Measurements from ENCODE around the gene ADGRF4. TPM values are rescaled to one million over a fixed set of nuclear protein-coding genes. Genes with fewer than 3 reads are reported as not detected.

ADGRF4 gene
- polyA plus RNA-seq, 1 experiment: 0.04 TPM

- ChIA-PET CTCF (no interaction called here), POLR2A (no interaction called here)
- TF ChIP-seq, protein P1, sequence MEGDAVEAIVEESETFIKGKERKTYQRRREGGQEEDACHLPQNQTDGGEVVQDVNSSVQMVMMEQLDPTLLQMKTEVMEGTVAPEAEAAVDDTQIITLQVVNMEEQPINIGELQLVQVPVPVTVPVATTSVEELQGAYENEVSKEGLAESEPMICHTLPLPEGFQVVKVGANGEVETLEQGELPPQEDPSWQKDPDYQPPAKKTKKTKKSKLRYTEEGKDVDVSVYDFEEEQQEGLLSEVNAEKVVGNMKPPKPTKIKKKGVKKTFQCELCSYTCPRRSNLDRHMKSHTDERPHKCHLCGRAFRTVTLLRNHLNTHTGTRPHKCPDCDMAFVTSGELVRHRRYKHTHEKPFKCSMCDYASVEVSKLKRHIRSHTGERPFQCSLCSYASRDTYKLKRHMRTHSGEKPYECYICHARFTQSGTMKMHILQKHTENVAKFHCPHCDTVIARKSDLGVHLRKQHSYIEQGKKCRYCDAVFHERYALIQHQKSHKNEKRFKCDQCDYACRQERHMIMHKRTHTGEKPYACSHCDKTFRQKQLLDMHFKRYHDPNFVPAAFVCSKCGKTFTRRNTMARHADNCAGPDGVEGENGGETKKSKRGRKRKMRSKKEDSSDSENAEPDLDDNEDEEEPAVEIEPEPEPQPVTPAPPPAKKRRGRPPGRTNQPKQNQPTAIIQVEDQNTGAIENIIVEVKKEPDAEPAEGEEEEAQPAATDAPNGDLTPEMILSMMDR (IDR thresholded peaks at IDR 0.05; ENCODE audit: insufficient read depth, low read depth, low read length): no peak
- H3K36me3 ChIP-seq (ENCODE audit: control insufficient read depth, insufficient read depth, low read length): no peaks in the 10 kb centered on the region
- no peaks in the 10 kb centered on the region for H3K27me3 ChIP-seq (ENCODE audit: control insufficient read depth, insufficient read depth, low read length)
- no peak for DNase-seq (ENCODE audit: low read depth)
- no peak overlapping the region for H3K4me3 ChIP-seq (ENCODE audit: low read depth, low read length)
Observed at GRCh38 chr6:47681201-47681990, 17.0 kb upstream of the ADGRF4 start.

GRCh38 chr6:47686411-47686810 is 12.0 kb upstream of the ADGRF4 start:
- no peaks in the 10 kb centered on the region for H3K36me3 ChIP-seq (ENCODE audit: control insufficient read depth, insufficient read depth, low read length)
- H3K4me3 ChIP-seq (ENCODE audit: low read depth, low read length): no peak overlapping the region
- no peaks in the 10 kb centered on the region for H3K27me3 ChIP-seq (ENCODE audit: control insufficient read depth, insufficient read depth, low read length)
- ChIA-PET POLR2A (no interaction called here), CTCF (no interaction called here)
- no peak for DNase-seq (ENCODE audit: low read depth)
- TF ChIP-seq, protein P1 (IDR thresholded peaks at IDR 0.05; ENCODE audit: insufficient read depth, low read depth, low read length): no peak

GRCh38 chr6:47687432-47687831 is 10.9 kb upstream of the ADGRF4 start:
- H3K27me3 ChIP-seq (ENCODE audit: control insufficient read depth, insufficient read depth, low read length): no peaks in the 10 kb centered on the region
- no peaks in the 10 kb centered on the region for H3K36me3 ChIP-seq (ENCODE audit: control insufficient read depth, insufficient read depth, low read length)
- TF ChIP-seq, protein P1 (IDR thresholded peaks at IDR 0.05; ENCODE audit: insufficient read depth, low read depth, low read length): no peak
- no peak overlapping the region for H3K4me3 ChIP-seq (ENCODE audit: low read depth, low read length)
- CTCF ChIA-PET: no interaction called here
- POLR2A ChIA-PET: no interaction called here
- no peak for DNase-seq (ENCODE audit: low read depth)

DNA sequence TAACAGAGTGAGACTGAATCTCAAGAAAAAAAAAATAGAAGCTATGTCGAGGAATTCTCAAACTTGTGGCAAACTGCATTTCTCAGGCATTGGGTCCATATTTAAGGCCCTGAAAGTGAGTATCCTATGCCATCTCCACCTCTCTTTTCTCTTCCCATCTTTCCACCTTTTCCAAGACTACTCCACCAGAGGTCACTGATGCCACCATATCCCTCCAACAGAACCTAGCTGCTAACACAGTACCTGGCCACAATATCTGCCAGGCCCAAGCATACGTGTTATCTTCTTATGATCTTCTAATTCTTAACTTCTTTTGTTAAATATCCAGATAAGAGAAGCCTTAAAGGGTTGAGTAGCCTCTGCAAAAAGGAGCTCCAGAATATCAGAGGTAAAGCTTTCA is 8.2 kb upstream of the ADGRF4 start:
- ChIA-PET POLR2A (no interaction called here), CTCF (no interaction called here)
- TF ChIP-seq, protein P1 (IDR thresholded peaks at IDR 0.05; ENCODE audit: insufficient read depth, low read depth, low read length): no peak
- no peak for DNase-seq (ENCODE audit: low read depth)
- Histone ChIP-seq H3K27me3 (ENCODE audit: control insufficient read depth, insufficient read depth, low read length) (no peaks in the 10 kb centered on the region), H3K4me3 (ENCODE audit: low read depth, low read length) (no peak overlapping the region), H3K36me3 (ENCODE audit: control insufficient read depth, insufficient read depth, low read length) (no peaks in the 10 kb centered on the region)

DNA sequence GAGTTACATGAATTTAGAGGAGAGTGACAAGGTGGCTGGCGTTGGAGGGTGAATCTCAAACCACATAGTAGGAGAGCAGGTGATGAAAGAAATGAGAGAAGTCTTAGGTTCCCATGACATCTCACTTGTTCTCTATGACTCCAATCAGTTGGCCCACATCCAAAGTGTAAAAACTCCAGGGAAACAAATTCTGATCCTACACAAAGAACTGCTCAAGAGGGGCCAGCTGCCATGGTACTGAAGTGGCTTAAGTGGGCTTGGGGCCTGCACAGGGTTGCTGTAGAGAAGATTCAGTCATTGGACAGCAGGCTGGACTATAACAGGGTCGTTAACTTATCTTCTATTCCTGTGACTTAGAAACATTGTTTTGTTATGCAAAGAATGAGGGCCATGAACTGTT is 7.6 kb upstream of the ADGRF4 start:
- POLR2A ChIA-PET: no interaction called here

More for the DNA sequence above, 7.6 kb upstream of the ADGRF4 start:
- CTCF ChIA-PET: no interaction called here
- no peak for DNase-seq (ENCODE audit: low read depth)
- Histone ChIP-seq H3K4me3 (ENCODE audit: low read depth, low read length) (no peak overlapping the region), H3K36me3 (ENCODE audit: control insufficient read depth, insufficient read depth, low read length) (no peaks in the 10 kb centered on the region), H3K27me3 (ENCODE audit: control insufficient read depth, insufficient read depth, low read length) (no peaks in the 10 kb centered on the region)
- TF ChIP-seq, protein P1 (IDR thresholded peaks at IDR 0.05; ENCODE audit: insufficient read depth, low read depth, low read length): no peak

Data from BJ (cell line).